Dendritic cell treated with granulocyte-macrophage colony-stimulating factor and Interleukin-4, amounts not matched to agents 40 ng/mL and 50 ng/mL, for 4 days (primary cell): ENCODE results near the gene TRAF2.

Experiments used
- H3K27ac Mint-ChIP-seq: one replicate; pipeline ENCODE4 v1.8.0; 2022; ENCODE audit warnings: mild to moderate bottlenecking, mixed read lengths
- H3K27me3 Mint-ChIP-seq: one replicate; pipeline ENCODE4 v1.8.0; 2022; ENCODE audit warnings: mild to moderate bottlenecking, mixed read lengths
- H3K36me3 Mint-ChIP-seq: one replicate; pipeline ENCODE4 v1.8.0; 2022; ENCODE audit warnings: low read depth, mixed read lengths
- H3K4me1 Mint-ChIP-seq: one replicate; pipeline ENCODE4 v1.8.0; 2022; ENCODE audit warnings: low read depth, mixed read lengths
- H3K4me3 Mint-ChIP-seq: one replicate; pipeline ENCODE4 v1.8.0; 2022; ENCODE audit warnings: mild to moderate bottlenecking, moderate library complexity, mixed read lengths
- H3K9me3 Mint-ChIP-seq: one replicate; pipeline ENCODE4 v1.8.0; 2022; ENCODE audit warnings: mixed read lengths
- intact Hi-C: fragments of 100-400 bp; cut with micrococcal nuclease; formaldehyde crosslinking; loops from one replicate; pipeline ENCODE4 v1.15.0; 2022

TRAF2 gene

GRCh38 chr9:136928591-136928990 lies 42.3 kb downstream of the TRAF2 start:
- Mint-ChIP-seq H3K4me1 (peaks cover 24% of the 10 kb centered on the region), H3K27ac (peak overlapping the region; percentile 21), H3K27me3 (no peaks in the 10 kb centered on the region), H3K4me3 (no peak overlapping the region), H3K36me3 (peaks cover 56% of the 10 kb centered on the region), H3K9me3 (no peaks in the 10 kb centered on the region)
- intact Hi-C loops = no loop called here

DNA sequence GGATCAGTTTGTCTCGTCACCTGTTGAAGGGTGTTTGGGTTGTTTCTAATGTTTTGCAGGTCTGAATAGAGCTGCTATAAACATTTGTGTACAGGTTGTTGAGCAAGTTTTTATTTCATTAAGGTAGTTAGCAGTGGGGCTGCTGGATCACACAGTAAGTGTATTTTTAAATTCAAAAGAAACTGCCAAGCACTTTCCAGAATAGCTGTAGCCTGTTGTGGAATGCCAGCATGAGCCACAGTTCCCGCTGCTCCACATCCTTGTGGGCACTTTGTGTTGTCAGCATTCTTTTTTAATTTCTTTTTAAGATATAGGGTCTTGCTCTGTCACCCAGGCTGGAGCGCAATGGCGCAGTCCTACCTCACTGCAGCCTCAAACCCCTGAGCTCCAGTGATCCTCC lies 43.7 kb downstream of the TRAF2 start:
- Mint-ChIP-seq H3K27ac (no peak overlapping the region), H3K4me3 (no peak overlapping the region), H3K27me3 (no peaks in the 10 kb centered on the region), H3K9me3 (no peaks in the 10 kb centered on the region), H3K36me3 (peaks cover 41% of the 10 kb centered on the region), H3K4me1 (peaks cover 24% of the 10 kb centered on the region)
- intact Hi-C loops = no loop called here

- peaks cover 31% of the 10 kb centered on the region for H3K4me1 Mint-ChIP-seq
- no peak overlapping the region for H3K27ac Mint-ChIP-seq
- no peaks in the 10 kb centered on the region for H3K9me3 Mint-ChIP-seq
- peaks cover 25% of the 10 kb centered on the region for H3K36me3 Mint-ChIP-seq
- no peak overlapping the region for H3K4me3 Mint-ChIP-seq
- no peaks in the 10 kb centered on the region for H3K27me3 Mint-ChIP-seq
- intact Hi-C loops = no loop called here
These were observed 45.4 kb downstream of the TRAF2 start for GRCh38 chr9:136931611-136932130.

GRCh38 chr9:136934277-136934676 lies 48.0 kb downstream of the TRAF2 start:
- Mint-ChIP-seq H3K36me3 (peaks cover 21% of the 10 kb centered on the region), H3K9me3 (no peaks in the 10 kb centered on the region), H3K27me3 (no peaks in the 10 kb centered on the region), H3K4me3 (no peak overlapping the region), H3K27ac (no peak overlapping the region), H3K4me1 (peaks cover 24% of the 10 kb centered on the region)
- intact Hi-C loops = no loop called here

- Mint-ChIP-seq H3K27me3 (no peaks in the 10 kb centered on the region), H3K4me1 (peaks cover 30% of the 10 kb centered on the region), H3K9me3 (no peaks in the 10 kb centered on the region), H3K36me3 (peaks cover 27% of the 10 kb centered on the region), H3K27ac (no peak overlapping the region), H3K4me3 (no peak overlapping the region)
- intact Hi-C loops = no loop called here
These were observed 49.3 kb downstream of the TRAF2 start for GRCh38 chr9:136935651-136936050.

DNA sequence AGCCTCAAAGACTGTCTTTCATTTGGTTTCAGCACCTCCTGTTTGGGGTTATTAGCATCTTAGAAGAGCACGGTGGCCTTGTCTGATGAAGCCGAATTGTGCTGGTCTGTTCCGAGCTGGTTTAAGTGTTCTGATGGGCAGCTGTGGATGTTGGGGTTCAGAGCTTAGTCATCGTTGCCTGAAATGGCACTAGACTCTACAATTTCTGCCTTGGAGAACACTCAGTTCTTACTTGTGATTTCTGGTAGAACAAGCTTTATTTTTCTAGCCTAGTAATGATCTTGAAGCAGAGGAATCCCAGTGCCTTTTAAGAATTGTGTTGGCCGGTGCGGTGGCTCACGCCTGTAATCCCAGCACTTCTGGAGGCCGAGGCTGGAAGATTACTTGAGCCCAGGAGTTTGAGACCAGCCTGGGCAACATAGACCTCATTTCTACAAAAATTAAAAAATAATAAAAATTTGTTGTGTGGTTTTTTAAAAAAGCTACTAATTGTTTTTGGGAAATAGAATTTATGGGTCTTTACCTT lies 50.4 kb downstream of the TRAF2 start:
- no peaks in the 10 kb centered on the region for H3K9me3 Mint-ChIP-seq
- H3K4me3 Mint-ChIP-seq = no peak overlapping the region
- peaks cover 30% of the 10 kb centered on the region for H3K4me1 Mint-ChIP-seq
- intact Hi-C loops = no loop called here
- H3K36me3 Mint-ChIP-seq = peaks cover 38% of the 10 kb centered on the region
- H3K27me3 Mint-ChIP-seq = no peaks in the 10 kb centered on the region
- H3K27ac Mint-ChIP-seq = no peak overlapping the region

DNA sequence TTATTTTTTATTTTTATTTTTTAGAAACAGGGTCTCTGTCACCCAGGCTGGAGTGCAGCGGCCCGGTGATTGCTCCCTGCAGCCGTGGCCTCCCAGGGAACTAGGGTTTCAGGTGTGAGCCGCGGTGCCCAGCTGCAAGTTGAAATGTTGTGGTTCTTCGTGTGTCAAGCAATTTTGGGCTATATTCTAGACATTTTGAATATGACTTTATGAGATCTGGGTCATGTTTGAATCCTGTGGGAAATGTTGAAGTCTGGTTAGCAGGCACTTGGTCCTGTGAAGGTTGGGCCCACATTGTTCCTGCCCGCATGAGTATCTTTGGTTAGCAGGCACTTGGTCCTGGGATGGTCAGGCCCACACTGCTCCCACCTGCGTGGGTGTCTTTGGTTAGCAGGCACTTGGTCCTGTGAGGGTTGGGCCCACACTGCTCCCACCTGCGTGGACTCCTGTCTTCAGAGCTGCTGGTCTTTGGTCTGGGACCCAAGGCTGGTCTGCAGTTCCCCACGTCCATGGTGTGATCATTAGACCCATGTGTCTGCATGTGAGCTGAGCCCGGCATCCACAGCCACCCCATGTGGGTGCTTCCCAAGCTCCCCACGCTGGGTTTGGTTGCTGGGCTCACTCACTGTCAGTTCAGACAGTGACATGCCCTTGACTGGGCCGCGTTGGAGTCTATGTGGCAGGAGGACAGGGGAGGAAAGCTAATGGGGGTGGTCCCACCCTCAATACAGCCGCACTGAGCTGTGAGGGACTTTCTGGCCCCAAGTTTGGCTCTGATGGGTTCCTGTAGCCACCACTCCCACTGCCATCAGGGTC lies 51.1 kb downstream of the TRAF2 start:
- Mint-ChIP-seq H3K9me3 (no peaks in the 10 kb centered on the region), H3K27me3 (no peaks in the 10 kb centered on the region), H3K4me3 (no peak overlapping the region), H3K4me1 (peaks cover 30% of the 10 kb centered on the region), H3K27ac (no peak overlapping the region), H3K36me3 (peaks cover 44% of the 10 kb centered on the region)
- intact Hi-C loops = no loop called here

GRCh38 chr9:136939431-136939995 lies 53.2 kb downstream of the TRAF2 start:
- Mint-ChIP-seq H3K9me3 (no peaks in the 10 kb centered on the region), H3K4me1 (peaks cover 29% of the 10 kb centered on the region), H3K27me3 (no peaks in the 10 kb centered on the region), H3K4me3 (no peak overlapping the region), H3K36me3 (peaks cover 64% of the 10 kb centered on the region), H3K27ac (no peak overlapping the region)
- intact Hi-C loops = no loop called here

DNA sequence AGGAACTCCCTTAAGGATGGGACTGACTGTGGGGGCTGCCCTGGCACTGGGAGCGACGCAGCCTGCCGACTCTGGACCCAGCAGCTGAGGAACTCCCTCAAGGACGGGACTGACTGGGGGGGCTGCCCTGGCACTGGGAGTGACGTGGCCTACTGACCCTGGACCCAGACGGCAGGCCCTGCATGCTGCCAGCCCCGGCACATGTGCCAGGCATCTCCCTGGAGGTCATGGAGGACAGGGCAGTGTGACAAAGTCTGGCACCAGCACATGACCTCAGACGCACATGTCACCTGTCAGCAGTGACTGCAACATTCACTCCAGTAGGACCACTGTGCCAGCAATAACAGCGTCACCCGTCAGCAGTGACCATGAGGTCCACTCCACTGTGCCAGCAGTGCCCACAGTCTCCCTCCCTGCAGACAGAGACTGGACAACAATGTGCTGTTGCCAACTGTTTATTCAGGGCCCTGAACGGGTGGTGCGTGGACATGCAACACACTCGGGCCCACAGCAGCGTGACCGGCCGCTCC lies 53.7 kb downstream of the TRAF2 start:
- intact Hi-C loops = loop anchor here (10.0 kb wide), 1 partner anchor 55 kb away; the partner anchor contains the start of genes CLIC3 and PAXX

DNA sequence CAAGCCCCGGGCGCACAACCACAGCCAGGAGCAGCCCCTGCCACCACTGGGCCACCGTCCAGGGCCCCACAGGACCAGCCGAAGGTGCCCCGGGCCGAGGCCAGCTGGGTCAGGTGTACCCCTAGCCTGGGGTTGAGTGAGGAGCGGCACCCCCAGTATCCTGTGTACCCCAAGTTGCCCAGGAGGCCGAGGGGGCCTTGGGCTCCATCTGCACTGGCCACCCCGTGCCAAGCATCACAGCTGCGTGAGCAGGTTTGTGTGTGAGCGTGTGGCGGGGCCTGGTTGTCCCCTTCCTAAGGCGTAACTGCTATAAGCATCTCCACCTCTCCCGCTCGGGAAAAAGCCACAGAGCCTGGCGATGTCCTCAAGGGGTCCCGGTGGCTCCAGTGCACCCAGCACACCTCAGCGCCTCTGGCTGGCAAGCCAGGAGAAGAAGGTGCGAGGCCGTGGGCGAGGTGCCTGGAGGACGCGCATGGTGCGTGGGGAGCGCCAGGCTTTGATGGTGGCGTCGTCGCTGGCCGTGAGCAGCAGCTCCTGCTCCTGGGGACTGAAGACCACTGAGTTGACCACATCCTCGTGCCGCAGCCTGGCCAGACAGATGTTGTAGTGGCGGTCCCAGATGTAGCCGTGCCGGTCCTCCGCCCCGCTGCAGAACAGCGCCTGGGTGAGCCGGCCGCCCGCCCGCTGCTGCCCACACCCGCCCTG lies 54.4 kb downstream of the TRAF2 start:
- Mint-ChIP-seq H3K9me3 (no peaks in the 10 kb centered on the region), H3K27ac (no peak overlapping the region), H3K4me3 (no peak overlapping the region), H3K4me1 (peaks cover 36% of the 10 kb centered on the region), H3K27me3 (no peaks in the 10 kb centered on the region), H3K36me3 (peaks cover 64% of the 10 kb centered on the region)
- intact Hi-C loops = loop anchor here (10.0 kb wide), 1 partner anchor 54 kb away; the partner anchor contains the start of genes CLIC3 and PAXX

More for the DNA sequence above, 53.7 kb downstream of the TRAF2 start:
- no peak overlapping the region for H3K4me3 Mint-ChIP-seq
- no peak overlapping the region for H3K27ac Mint-ChIP-seq
- H3K27me3 Mint-ChIP-seq = no peaks in the 10 kb centered on the region
- H3K9me3 Mint-ChIP-seq = no peaks in the 10 kb centered on the region
- peaks cover 64% of the 10 kb centered on the region for H3K36me3 Mint-ChIP-seq
- peaks cover 34% of the 10 kb centered on the region for H3K4me1 Mint-ChIP-seq

GRCh38 chr9:136941231-136942111 lies 55.2 kb downstream of the TRAF2 start:
- no peaks in the 10 kb centered on the region for H3K9me3 Mint-ChIP-seq
- peaks cover 37% of the 10 kb centered on the region for H3K4me1 Mint-ChIP-seq
- intact Hi-C loops = loop anchor here (10.0 kb wide), 1 partner anchor 53 kb away; the partner anchor contains the start of genes CLIC3 and PAXX
- H3K36me3 Mint-ChIP-seq = peaks cover 64% of the 10 kb centered on the region
- H3K27me3 Mint-ChIP-seq = no peaks in the 10 kb centered on the region
- H3K27ac Mint-ChIP-seq = no peak overlapping the region
- no peak overlapping the region for H3K4me3 Mint-ChIP-seq

- Mint-ChIP-seq H3K27ac (peak overlapping the region; percentile 69), H3K4me3 (peak overlapping the region; percentile 55), H3K27me3 (no peaks in the 10 kb centered on the region)
These were observed 56.0 kb downstream of the TRAF2 start for GRCh38 chr9:136942112-136942880.

More at GRCh38 chr9:136942112-136942880, 56.0 kb downstream of the TRAF2 start:
- peaks cover 43% of the 10 kb centered on the region for H3K4me1 Mint-ChIP-seq
- peaks cover 63% of the 10 kb centered on the region for H3K36me3 Mint-ChIP-seq
- intact Hi-C loops = loop anchor here (10.0 kb wide), 1 partner anchor 53 kb away; the partner anchor contains the start of genes CLIC3 and PAXX
- no peaks in the 10 kb centered on the region for H3K9me3 Mint-ChIP-seq
